LNCaP clone FGC (cell line): Measurements from ENCODE around the gene ARHGEF19.
"Not testable (repeated sequence)": the region's sequence is repeated elsewhere in the genome, so short reads cannot be mapped to it uniquely, and the experiment has no call there.

ENCODE experiments used
- DNase-seq: peaks from one replicate; pipeline ENCODE4 v3.0.0-alpha.2; 2011; ENCODE audit warnings: low read depth
- H3K4me3 ChIP-seq: 2 replicates; pipeline ENCODE4 v1.5.1; 2011; ENCODE audit warnings: mild to moderate bottlenecking, low read depth, low read length, control low read depth
- CTCF ChIP-seq: IDR thresholded peaks from 2 replicates; pipeline ENCODE4 v1.5.1; 2012; ENCODE audit warnings: mild to moderate bottlenecking; ENCODE audit not compliant: control insufficient read depth, insufficient read depth; ENCODE audit errors: extremely low read depth

The ARHGEF19 gene

DNA sequence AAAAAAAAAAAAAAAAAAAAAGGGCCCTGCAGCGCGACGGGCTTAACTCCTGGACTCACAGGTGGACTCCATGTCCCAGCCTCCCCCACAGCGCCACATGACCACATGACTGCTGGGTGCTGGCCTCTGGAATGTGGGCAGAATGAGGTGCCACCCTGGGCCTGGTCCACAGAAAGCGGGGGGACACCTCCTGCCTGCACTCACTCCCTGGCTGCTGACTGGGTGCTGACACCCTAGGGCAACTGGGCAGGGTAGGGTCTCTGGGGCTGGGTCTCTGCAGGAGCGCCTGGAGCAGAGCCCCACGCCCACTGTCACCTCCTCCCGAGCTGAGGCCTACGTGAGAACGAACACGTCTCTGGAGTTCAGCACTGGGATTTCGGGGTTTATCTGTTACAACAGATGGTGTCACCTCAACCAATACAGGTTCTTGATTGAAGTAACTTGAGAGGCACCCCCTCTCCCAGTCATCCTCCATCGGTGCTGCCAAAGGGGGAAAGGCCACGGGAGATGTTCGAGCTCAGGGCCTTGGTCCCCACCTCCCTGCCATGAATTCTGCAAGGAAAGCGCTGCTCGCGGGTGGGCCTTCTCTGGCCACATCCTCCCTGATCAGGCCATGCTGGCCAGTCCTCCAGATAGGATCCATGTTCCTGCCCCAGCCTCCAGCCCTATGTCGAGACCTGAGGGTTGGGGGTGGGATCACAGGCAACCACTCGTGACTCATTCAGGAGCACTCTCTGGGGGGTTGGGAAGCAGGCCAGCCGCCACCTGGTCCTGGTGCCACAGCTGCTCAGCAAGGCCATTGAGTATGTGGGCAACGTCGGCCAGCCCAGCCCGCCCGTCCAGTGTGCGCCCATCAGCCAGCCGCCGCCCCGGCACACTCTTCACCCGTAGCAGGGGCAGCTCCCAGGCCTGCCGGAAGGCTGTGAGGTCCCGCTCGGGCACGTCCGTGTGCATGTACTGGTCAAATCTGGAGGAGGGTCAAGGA is 19.2 kb upstream of the ARHGEF19 start:
- no peak for DNase-seq
- no peak overlapping the region for H3K4me3 ChIP-seq
- no peak for TF ChIP-seq CTCF

DNA sequence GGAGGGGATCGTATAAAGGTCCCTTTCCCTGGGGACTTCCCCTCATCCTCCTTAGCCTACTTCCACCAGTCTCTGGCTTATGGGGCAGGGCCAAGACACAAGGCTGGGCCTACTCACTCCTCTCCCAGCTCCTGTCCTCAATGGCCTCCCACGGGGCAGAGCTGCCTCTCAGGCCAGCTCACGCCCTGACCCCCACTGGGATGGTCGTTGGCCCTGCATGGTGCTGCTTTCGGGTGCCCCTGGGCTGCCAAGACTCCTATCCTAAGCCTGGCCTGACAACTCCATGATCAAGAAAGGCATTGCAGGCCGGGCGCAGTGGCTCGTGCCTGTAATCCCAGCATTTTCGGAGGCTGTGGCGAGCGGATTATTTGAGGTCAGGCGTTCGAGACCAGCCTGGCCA is 18.3 kb upstream of the ARHGEF19 start:
- no peak for TF ChIP-seq CTCF
- no peak for DNase-seq
- no peak overlapping the region for H3K4me3 ChIP-seq

GRCh38 chr1:16229976-16230740 is 17.7 kb upstream of the ARHGEF19 start:
- no peak for TF ChIP-seq CTCF
- no peak overlapping the region for H3K4me3 ChIP-seq
- no peak for DNase-seq

GRCh38 chr1:16226490-16227179 is 14.2 kb upstream of the ARHGEF19 start:
- no peak overlapping the region for H3K4me3 ChIP-seq
- no peak for DNase-seq
- no peak for TF ChIP-seq CTCF

DNA sequence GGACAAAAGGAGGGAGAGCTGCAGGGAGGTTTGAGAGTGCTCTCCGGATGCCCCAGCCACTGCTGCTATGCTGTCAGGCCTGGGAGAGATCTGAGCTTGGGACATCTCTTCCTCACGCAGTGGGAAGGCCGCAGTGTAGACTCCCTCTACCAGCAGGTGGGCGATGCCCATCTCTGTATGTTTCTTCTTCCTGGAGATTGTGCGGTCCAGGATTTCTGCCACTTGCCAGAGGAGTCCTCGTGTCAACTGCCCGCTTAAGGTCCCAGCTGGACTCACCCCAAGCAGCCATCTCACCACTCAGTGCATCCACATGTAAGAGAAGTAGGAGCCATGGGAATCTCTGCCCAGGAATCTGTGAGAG is 13.7 kb upstream of the ARHGEF19 start:
- TF ChIP-seq CTCF: no peak
- DNase-seq: no peak
- no peak overlapping the region for H3K4me3 ChIP-seq

DNA sequence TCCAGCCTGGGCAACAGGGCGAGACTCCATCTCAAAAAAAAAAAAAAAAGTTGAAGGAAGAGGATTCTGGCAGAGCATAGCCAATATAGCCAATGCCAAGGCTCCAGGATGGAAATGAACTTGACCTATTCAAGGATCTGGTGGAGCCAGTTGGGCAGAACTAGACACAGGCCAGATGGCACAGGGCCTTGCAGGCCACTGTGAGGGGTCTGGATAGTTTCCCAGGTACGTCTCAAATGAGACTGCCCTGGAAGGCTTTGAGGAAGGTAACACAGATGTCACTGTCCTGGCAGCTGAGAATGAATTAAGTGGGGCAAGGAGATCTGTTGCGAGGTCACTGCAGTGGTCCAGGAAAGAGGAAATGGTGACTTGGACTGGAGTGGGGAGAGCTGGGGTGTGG is 12.0 kb upstream of the ARHGEF19 start:
- H3K4me3 ChIP-seq: no peak overlapping the region
- no peak for TF ChIP-seq CTCF
- DNase-seq: peak; percentile 14

DNA sequence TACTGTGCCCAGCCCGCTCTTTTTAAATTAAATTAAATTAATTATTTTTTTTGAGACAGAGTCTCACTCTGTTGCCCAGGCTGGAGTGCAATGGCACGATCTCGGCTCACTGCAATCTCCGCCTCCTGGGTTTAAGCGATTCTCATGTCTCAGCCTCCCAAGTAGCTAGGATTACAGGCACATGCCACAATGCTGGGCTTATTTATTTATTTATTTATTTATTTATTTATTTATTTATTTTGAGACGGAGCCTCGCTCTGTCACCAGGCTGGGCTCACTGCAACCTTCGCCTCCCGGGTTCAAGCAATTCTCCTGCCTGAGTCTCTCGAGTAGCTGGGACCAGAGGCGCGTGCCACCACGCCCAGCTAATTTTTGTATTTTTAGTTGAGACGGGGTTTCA is 10.3 kb upstream of the ARHGEF19 start:
- not testable (repeated sequence) for DNase-seq, H3K4me3 ChIP-seq
